Measurements from ENCODE around the gene TIGD1.

GRCh38 chr2:232592772-232593395, 42.5 kb upstream of the TIGD1 start:
- TF ChIP-seq EP300 (IDR thresholded peaks at IDR 0.05) (no peak), CTCF (IDR thresholded peaks at IDR 0.05) (no peak)
